Measurements from ENCODE around the gene CLEC11A. TPM values are rescaled to one million over a fixed set of nuclear protein-coding genes. Genes with fewer than 3 reads are reported as not detected.

Gene CLEC11A
- total and polyA plus RNA-seq, 8 donors, result 13.7 to 49.1 (median 40.3) TPM

DNA sequence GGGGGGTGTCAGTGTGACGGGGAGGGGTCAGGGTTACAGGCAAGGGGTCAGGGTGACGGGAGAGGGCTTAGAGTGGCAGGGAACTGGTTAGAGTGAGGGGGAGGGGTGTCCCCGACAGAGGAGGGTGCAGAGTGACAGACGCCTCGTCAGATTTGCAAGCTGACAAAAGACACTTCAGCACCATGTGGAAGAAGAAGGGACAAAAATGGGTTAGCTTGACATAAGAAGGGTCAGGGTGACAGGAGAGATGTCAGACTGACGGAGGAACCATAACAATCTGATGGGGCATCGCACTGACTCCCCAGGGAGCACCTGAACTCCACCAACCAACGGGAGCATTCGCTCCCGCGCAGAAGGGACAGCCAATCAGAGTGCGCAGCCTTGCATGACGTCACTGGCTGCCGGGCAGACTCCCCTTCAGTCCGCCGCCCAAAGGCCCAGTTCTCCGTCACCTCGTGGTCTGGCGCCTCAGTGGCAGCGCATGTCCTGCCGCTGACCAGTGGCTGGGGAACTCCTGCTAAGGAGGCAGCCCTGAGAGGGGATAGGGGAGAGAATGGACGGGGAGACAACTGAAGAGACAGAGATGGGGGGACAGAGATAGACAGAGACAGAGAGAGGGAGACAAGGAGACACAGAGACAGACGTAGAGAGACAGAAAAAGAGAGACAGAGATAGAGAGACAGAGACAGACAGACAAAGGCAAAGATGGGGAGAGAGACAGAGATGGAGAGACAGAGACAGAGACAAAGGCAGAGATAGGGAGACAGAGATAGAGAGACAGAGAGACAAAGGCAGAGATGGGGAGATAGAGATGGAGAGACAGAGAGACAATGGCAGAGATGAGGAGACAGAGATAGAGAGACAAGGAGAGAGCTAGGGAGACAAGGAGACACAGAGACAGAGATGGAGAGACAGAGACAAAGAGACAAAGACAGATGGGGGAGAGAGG, 43.7 kb upstream of the CLEC11A start:
- H3K4me1 ChIP-seq, result peaks cover 0 to 4% of the 10 kb centered on the region in 2 donors
- H3K4me3 ChIP-seq, result no peak overlapping the region
- ATAC-seq (peak; percentile 95), DNase-seq (peak; percentile 60 to 90 (median 75))
- no peak overlapping the region for H3K27ac ChIP-seq
- intact Hi-C loops (cut with DNase I), result no loop called here
- TF ChIP-seq, protein P1, sequence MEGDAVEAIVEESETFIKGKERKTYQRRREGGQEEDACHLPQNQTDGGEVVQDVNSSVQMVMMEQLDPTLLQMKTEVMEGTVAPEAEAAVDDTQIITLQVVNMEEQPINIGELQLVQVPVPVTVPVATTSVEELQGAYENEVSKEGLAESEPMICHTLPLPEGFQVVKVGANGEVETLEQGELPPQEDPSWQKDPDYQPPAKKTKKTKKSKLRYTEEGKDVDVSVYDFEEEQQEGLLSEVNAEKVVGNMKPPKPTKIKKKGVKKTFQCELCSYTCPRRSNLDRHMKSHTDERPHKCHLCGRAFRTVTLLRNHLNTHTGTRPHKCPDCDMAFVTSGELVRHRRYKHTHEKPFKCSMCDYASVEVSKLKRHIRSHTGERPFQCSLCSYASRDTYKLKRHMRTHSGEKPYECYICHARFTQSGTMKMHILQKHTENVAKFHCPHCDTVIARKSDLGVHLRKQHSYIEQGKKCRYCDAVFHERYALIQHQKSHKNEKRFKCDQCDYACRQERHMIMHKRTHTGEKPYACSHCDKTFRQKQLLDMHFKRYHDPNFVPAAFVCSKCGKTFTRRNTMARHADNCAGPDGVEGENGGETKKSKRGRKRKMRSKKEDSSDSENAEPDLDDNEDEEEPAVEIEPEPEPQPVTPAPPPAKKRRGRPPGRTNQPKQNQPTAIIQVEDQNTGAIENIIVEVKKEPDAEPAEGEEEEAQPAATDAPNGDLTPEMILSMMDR (IDR thresholded peaks at IDR 0.05), result no peak
- H3K27me3 ChIP-seq, result peaks cover 0 to 81% of the 10 kb centered on the region in 2 donors
- peaks cover 0 to 4% of the 10 kb centered on the region in 2 donors for H3K9me3 ChIP-seq
- no peaks in the 10 kb centered on the region for H3K36me3 ChIP-seq

DNA sequence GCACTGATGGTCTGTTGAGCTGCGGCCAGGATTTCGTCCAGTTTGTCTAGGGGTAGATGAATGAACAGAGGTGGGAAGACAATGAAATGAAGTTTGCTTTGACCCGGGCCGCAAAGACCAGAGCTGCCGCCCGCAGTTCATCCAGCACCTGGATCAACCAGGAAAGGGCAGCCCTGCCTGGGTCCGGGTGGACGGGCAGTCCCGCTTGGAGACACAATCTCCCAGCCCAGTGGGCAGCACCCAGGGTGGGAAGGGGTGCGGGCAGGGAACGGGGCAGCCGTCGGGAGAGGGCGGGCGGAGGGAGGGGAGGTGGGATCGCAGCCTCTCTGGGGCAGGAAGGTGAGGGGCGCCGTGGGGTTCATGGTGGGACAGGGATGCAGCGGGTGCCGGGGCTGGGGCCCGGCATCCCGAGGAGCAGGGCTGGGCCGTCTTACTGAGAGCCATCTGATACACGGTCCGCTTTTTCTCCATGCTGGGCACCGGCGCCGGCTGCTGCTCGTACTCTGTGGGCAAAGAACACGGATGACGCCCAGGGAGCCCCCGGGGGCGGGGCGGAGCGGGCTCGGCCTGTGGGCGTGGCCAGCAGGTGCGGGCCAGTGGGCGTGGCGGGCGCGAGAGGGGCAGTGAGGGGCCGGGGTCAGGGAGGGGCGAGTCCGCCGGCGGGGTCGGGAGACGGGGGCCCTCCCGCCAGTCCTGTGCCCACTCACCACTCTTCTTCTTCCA, 36.7 kb upstream of the CLEC11A start:
- ATAC-seq (no peak), DNase-seq (peak in 1 of 4 donors; percentile 76)
- Histone ChIP-seq H3K9me3 (no peaks in the 10 kb centered on the region), H3K27ac (no peak overlapping the region), H3K4me1 (no peaks in the 10 kb centered on the region), H3K36me3 (no peaks in the 10 kb centered on the region), H3K27me3 (peaks cover 7 to 99% of the 10 kb centered on the region in 2 donors), H3K4me3 (no peak overlapping the region)
- intact Hi-C loops (cut with DNase I), result no loop called here
- TF ChIP-seq, protein P1 (IDR thresholded peaks at IDR 0.05), result no peak

DNA sequence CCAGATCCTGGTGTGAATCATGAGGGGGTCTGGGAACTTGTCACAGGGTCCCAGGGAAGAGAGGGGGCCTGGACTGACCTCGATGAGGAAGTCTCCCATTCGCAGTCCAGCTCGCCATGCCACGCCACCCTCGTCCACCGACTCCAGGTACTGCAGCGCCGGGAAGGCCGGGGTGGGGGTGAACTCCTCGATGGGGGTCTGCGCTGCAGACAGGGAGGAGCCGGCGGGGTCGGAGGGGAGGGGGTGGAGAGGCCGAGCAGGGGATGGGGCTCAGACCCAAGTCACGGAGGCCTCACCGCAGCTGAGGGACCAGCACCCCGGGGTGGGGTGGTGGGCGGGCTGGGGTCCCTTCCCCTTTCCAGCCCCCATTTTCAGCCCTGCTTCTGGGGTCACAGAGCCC, 34.4 kb upstream of the CLEC11A start:
- no peak for DNase-seq
- no peak overlapping the region for H3K4me3 ChIP-seq
- no peaks in the 10 kb centered on the region for H3K9me3 ChIP-seq
- H3K27ac ChIP-seq, result no peak overlapping the region
- no peak for ATAC-seq
- TF ChIP-seq, protein P1 (IDR thresholded peaks at IDR 0.05), result no peak
- peaks cover 11 to 100% of the 10 kb centered on the region in 2 donors for H3K27me3 ChIP-seq
- no peaks in the 10 kb centered on the region for H3K36me3 ChIP-seq
- no peaks in the 10 kb centered on the region for H3K4me1 ChIP-seq
- intact Hi-C loops (cut with DNase I), result no loop called here

DNA sequence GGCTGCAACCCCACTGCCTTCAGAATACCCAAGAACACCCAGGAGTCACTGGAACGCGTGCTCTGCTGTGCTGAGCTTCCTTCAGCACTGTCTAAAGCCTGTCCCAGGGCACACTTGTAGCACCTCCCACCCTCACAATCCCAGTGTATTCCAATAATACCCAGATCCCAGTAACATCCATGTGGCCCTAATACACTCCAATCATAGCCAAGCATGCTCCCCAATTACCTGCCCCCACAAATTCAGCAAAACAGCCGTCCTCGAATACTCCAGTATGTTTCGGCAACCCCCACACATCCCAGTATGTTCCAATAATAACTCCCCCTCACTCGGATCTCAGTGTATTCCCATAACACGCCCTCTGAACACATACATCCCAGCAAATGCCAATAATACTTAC, 32.7 kb upstream of the CLEC11A start:
- intact Hi-C loops (cut with DNase I), result no loop called here
- ATAC-seq, result no peak

More for the DNA sequence above, 32.7 kb upstream of the CLEC11A start:
- Histone ChIP-seq H3K27ac (no peak overlapping the region), H3K4me1 (no peaks in the 10 kb centered on the region), H3K9me3 (no peaks in the 10 kb centered on the region), H3K36me3 (no peaks in the 10 kb centered on the region), H3K4me3 (no peak overlapping the region), H3K27me3 (peaks cover 17 to 98% of the 10 kb centered on the region in 2 donors)
- no peak for DNase-seq
- TF ChIP-seq, protein P1 (IDR thresholded peaks at IDR 0.05), result no peak

All from left lung (tissue), 10 donors.